ENCODE measurements around the gene ACAT2. TPM values are rescaled to one million over a fixed set of nuclear protein-coding genes. Genes with fewer than 3 reads are reported as not detected.

ACAT2 gene
- total RNA-seq, 1 donor from 2014 or later = 119 TPM

GRCh38 chr6:159804504-159804903, 42.7 kb downstream of the ACAT2 start:
- TF ChIP-seq, protein P1, sequence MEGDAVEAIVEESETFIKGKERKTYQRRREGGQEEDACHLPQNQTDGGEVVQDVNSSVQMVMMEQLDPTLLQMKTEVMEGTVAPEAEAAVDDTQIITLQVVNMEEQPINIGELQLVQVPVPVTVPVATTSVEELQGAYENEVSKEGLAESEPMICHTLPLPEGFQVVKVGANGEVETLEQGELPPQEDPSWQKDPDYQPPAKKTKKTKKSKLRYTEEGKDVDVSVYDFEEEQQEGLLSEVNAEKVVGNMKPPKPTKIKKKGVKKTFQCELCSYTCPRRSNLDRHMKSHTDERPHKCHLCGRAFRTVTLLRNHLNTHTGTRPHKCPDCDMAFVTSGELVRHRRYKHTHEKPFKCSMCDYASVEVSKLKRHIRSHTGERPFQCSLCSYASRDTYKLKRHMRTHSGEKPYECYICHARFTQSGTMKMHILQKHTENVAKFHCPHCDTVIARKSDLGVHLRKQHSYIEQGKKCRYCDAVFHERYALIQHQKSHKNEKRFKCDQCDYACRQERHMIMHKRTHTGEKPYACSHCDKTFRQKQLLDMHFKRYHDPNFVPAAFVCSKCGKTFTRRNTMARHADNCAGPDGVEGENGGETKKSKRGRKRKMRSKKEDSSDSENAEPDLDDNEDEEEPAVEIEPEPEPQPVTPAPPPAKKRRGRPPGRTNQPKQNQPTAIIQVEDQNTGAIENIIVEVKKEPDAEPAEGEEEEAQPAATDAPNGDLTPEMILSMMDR (IDR thresholded peaks at IDR 0.05; ENCODE audit: unreplicated experiment) = no peak
- peaks cover 4% of the 10 kb centered on the region for H3K27me3 Mint-ChIP-seq (ENCODE audit: unreplicated experiment)
- peaks cover under 1% of the 10 kb centered on the region for H3K36me3 Mint-ChIP-seq (ENCODE audit: low read depth, unreplicated experiment)
- no peaks in the 10 kb centered on the region for H3K9me3 Mint-ChIP-seq (ENCODE audit: unreplicated experiment)
- H3K4me1 Mint-ChIP-seq (ENCODE audit: unreplicated experiment) = no peaks in the 10 kb centered on the region
- H3K4me3 Mint-ChIP-seq (ENCODE audit: unreplicated experiment) = no peak overlapping the region
- DNase-seq (ENCODE audit: low spot score) = no peak
- no peak overlapping the region for H3K27ac Mint-ChIP-seq (ENCODE audit: unreplicated experiment)

DNA sequence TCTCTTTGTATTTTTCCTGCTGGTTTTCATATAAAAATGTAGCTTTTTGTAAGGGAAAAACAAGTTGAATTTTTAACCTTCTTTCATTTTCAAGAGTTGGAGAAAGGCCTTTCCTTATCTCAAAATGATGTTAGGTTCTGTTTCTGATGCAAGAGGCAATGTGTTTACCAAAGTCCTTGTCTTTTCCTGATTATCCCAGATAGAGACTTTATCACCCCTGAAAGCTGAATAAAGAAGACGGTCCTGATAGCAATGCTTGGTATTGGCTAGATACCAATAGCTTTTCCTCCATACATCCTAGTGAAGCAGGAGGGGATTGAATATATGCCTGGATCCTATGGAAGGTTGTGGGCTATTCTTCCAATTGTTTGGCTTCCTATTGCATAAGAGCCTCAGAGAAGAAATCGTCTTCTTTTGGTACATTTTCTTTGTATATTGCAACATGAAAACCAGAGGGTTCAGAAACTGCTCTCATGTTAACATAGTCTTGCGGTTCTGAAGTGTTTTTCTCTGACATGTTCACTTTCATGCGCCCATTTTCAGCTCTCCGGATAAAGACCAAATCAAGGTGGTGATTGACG, 43.7 kb downstream of the ACAT2 start:
- TF ChIP-seq, protein P1 (IDR thresholded peaks at IDR 0.05; ENCODE audit: unreplicated experiment) = no peak
- Mint-ChIP-seq H3K4me1 (ENCODE audit: unreplicated experiment) (no peaks in the 10 kb centered on the region), H3K36me3 (ENCODE audit: low read depth, unreplicated experiment) (no peaks in the 10 kb centered on the region), H3K27ac (ENCODE audit: unreplicated experiment) (no peak overlapping the region), H3K9me3 (ENCODE audit: unreplicated experiment) (no peaks in the 10 kb centered on the region), H3K4me3 (ENCODE audit: unreplicated experiment) (no peak overlapping the region), H3K27me3 (ENCODE audit: unreplicated experiment) (peaks cover 4% of the 10 kb centered on the region)
- no peak for DNase-seq (ENCODE audit: low spot score)

DNA sequence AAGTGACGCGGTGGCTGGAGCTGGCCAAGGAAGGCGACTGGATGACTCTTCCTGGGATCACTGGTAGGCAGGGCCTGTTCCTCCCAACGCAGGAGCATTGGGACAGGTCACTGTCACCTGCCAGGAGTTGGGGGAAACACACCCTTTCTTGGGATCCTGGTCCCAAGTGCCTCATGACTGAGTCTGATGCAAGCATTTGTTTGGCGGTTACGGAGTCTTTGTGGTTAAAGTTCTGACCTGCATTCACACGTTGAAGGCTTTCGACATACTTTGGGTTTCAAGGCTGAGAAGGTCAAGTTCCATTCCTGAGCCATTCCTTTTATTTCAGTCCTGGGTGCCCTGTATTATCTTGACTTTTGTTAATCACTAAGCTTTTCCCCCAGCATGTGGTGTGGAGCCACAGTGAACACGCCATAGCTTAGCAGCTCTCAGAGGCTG, 44.2 kb downstream of the ACAT2 start:
- TF ChIP-seq, protein P1 (IDR thresholded peaks at IDR 0.05; ENCODE audit: unreplicated experiment) = no peak
- no peaks in the 10 kb centered on the region for H3K36me3 Mint-ChIP-seq (ENCODE audit: low read depth, unreplicated experiment)
- no peaks in the 10 kb centered on the region for H3K4me1 Mint-ChIP-seq (ENCODE audit: unreplicated experiment)
- no peaks in the 10 kb centered on the region for H3K9me3 Mint-ChIP-seq (ENCODE audit: unreplicated experiment)
- H3K27ac Mint-ChIP-seq (ENCODE audit: unreplicated experiment) = no peak overlapping the region
- peaks cover under 1% of the 10 kb centered on the region for H3K27me3 Mint-ChIP-seq (ENCODE audit: unreplicated experiment)
- no peak for DNase-seq (ENCODE audit: low spot score)
- no peak overlapping the region for H3K4me3 Mint-ChIP-seq (ENCODE audit: unreplicated experiment)

DNA sequence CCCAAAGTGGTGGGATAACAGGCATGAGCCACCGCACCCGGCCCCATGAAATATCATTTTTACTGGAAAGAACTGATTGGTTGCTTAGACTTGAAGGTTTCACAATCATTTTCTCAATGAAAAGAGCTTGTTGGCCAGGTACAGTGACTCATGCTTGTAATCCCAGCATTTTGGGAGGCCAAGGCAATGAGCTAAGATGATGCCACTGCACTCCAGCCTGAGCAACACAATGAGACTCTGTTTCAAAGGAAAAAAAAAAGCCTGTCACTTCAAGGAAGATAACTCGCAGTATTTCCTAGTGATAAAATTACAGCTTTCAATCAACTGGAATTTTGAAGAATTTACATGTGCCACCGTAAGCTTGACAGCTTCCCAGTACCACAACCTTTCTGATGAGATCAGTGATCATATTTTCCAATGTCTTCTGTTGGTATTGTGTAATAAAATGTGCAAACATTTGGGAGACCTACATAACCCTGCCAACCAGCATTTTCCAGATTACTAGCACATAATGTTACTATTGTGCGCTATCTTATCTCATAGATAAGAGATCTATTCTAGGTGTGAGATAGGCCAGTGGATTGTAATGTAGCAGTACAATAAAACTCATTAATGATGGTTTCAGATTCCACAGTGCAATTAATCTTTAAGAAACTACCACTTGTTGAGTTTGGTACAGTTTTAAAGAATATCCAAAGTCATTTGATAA, 45.5 kb downstream of the ACAT2 start:
- H3K27ac Mint-ChIP-seq (ENCODE audit: unreplicated experiment) = no peak overlapping the region
- H3K4me1 Mint-ChIP-seq (ENCODE audit: unreplicated experiment) = no peaks in the 10 kb centered on the region
- no peaks in the 10 kb centered on the region for H3K9me3 Mint-ChIP-seq (ENCODE audit: unreplicated experiment)
- TF ChIP-seq, protein P1 (IDR thresholded peaks at IDR 0.05; ENCODE audit: unreplicated experiment) = no peak
- no peaks in the 10 kb centered on the region for H3K36me3 Mint-ChIP-seq (ENCODE audit: low read depth, unreplicated experiment)
- no peak overlapping the region for H3K4me3 Mint-ChIP-seq (ENCODE audit: unreplicated experiment)
- no peak for DNase-seq (ENCODE audit: low spot score)
- no peaks in the 10 kb centered on the region for H3K27me3 Mint-ChIP-seq (ENCODE audit: unreplicated experiment)

- no peak overlapping the region for H3K4me3 Mint-ChIP-seq (ENCODE audit: unreplicated experiment)
- TF ChIP-seq, protein P1 (IDR thresholded peaks at IDR 0.05; ENCODE audit: unreplicated experiment) = no peak
- H3K27ac Mint-ChIP-seq (ENCODE audit: unreplicated experiment) = no peak overlapping the region
- no peaks in the 10 kb centered on the region for H3K4me1 Mint-ChIP-seq (ENCODE audit: unreplicated experiment)
- H3K27me3 Mint-ChIP-seq (ENCODE audit: unreplicated experiment) = peaks cover 2% of the 10 kb centered on the region
- no peak for DNase-seq (ENCODE audit: low spot score)
- H3K9me3 Mint-ChIP-seq (ENCODE audit: unreplicated experiment) = no peaks in the 10 kb centered on the region
- H3K36me3 Mint-ChIP-seq (ENCODE audit: low read depth, unreplicated experiment) = no peaks in the 10 kb centered on the region
These were observed 46.8 kb downstream of the ACAT2 start for GRCh38 chr6:159808647-159809046.
